Cerebellar nuclear complex (tissue), 1 donor: ENCODE data around the gene PYM1.
"Not testable (repeated sequence)": the region's sequence is repeated elsewhere in the genome, so short reads cannot be mapped to it uniquely, and the experiment has no call there.

ENCODE experiments used
- DNase-seq, 2 experiments: peaks; one replicate each; lab custom pipeline; 2025; lab: John Stamatoyannopoulos, UW

PYM1 gene

DNA sequence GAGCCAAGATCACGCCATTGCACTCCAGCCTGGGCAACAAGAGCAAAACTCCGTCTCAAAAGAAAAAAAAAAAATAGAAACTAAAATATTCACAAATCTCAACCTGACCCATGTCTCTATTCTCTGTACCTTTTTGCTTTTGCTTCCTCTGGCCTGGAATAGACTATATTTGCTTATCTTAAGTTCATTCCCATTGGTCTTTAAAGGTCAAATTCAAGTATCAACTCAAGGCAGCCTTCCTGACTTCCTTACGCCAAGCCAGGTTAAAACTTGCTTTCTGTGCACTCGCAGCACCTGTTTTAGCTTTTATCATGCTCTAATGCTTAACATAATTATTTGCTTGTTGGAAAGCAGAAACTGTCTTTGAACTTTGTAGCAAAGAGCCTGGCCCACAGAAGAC, 14.8 kb downstream of the PYM1 start:
- DNase-seq, result no peak

DNA sequence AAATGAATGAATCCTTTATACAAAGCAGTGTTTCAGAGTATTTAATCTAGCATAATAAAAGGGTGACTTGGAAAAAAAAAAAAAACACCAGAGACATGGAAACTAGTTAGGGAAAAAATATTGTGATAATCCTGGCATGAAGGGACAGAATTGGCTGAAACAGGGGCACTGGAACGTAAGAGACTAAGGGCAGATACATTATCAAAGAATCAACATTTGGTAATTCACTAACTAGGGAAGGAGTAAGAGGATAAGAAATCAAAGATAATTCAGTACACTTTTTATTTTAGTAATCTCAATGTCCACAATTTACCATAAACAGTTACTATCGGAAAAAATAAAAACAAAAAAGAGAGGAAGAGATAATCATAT, 18.2 kb downstream of the PYM1 start:
- no peak for DNase-seq

DNA sequence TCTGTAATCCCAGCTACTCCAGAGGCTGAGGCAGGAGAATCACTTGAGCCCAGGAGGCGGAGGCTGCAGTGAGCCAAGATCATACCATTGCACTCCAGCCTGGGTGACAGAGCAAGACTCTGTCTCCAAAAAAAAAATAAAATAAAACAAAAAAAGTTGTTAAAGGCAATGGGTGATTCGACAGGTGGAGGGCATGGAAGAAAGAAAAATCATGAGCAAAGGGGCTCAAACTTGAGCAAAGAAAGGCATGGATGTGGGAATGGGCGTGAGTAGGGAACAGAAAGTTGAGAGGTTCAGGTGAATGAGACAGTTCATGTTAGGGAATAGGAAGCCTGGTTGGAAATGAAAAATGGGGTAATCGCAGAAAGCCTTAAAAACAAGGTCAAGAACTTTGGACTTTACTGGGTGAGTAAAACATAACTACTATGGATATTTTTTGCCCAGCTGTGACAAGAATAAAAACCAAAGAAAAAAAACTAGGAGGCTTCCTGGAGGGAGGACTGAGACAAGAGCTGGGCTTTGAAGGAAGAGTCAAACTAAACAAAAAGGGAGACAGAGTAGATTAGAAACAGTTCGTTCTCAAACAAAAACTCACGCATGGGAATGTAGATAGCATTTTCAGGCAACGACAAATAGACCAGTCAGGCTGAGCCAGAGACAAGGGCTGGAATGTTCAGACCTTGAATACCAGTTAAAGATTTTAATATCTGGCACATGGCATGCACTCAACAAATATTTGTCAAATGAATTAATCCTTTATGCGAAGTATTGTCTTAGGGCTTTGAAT, 18.8 kb downstream of the PYM1 start:
- no peak for DNase-seq

DNA sequence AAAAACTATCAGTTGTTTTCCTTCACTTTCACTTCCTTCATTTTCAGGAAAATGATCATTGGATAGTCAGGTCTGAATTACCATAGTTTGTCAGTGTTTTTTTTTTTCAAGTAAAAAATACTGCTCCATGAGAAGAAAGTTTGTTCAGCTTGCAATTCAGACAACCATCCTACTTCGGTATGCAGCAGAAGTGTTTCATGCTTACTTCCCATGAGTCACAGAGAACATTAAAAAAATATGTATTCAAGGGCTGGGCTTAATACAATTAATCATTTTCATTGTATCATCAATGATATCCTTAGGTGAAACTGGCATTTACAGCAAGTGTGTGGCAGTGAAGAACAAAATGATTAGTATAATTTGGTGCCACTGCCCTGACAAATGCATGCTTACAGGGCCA, 21.6 kb downstream of the PYM1 start:
- no peak for DNase-seq

DNA sequence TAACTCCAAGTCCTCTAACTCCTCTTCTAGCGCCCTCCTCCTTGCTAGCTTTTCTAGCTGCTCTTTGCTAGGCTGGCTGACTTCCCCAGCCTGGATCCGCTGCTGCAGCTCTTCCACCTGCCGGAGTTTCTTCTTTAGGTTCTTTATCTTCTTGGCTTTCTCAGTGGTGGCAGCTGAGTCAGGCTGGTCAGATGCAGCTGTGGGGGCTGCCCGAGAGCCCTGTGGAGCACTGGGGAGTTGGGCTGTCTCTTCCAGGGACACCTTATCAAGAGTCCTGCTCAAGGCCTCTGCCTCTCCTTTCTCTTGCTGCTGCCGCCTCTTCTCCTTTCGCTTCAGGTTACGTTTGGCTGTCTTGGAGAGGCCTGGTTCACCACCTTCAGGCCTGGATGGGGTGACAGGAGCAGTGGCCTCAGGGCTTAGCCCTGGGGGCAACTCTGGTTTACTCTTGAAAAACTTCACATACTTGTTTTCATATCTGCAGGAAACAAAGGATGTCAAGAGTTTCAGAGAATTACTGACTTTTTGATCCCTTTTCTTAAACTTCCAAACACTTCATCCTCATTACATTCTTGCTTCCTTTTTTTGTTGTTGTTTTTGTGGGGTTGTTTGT, 25.7 kb downstream of the PYM1 start:
- no peak for DNase-seq

DNA sequence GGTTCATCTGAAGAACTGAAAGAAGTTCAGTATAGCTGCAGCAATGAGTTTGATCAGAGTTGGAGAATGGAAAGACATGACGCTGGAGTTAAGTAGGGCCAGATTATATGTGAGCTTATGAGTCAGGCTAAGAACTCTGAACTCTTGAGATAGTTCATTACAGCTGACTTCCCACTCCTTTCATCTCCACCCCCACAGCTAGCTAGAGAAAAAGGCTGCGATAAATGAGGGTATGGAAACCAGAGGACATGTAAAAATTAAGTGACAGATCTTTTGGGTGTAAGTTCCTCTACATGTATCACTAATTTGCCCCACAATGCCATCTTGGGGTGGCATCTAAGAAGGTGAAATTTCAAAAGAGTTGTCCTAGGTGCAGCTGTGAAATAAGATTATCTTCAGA, 28.6 kb downstream of the PYM1 start:
- DNase-seq, result no peak

DNA sequence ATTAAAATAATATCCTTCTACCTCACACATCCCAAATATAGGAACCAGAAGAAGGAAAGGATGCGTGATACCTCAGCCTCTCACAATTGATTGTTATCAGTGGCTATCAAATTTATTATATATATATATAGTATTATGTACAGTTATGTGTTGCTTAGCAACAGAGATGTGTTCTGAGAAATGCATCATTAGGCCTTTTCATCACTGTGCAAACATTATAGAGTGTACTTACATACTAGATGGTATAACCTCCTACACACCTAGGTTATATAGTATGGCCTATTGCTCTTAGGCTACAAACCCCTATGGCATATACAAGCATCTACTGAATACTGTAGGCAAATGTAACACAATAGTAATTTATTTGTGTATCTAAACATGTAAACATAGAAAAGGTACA, 34.0 kb downstream of the PYM1 start:
- DNase-seq, result no peak

DNA sequence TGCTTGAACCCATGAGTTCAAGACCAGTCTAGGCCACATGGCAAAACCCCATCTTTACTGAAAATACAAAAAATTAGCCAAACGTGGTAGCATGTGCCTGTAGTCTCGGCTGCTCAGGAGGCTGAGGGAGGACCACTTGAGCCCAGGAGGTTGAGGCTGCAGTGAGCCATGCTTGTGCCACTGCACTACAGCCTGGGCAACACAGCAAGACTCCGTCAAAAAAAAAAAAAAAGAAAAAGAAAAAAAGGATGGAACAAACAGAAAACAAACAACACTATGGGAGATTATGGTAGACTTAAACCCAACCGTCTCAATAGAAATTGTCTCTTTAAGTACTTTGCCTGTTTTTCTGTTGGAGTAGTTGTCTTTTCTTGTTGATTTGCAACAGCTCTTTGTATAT, 36.4 kb downstream of the PYM1 start:
- no peak for DNase-seq

DNA sequence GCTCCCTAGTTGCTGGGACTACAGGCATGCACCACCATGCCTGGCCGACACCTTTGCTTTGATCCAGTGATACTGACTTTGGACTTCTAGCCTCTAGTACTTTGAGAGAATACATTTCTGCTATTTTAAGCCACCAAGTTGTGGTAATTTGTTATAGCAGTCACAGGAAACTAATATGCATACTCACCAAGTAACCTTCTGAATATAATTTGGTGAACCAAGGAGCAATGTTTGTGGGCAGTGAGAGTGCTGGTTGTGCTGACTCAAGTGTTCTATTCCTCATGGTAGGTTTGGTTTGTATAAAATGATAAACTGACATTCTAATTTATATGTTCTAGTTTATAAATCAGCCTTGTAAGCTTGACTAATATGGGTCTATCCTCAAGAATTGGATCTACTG, 42.6 kb downstream of the PYM1 start:
- no peak for DNase-seq

DNA sequence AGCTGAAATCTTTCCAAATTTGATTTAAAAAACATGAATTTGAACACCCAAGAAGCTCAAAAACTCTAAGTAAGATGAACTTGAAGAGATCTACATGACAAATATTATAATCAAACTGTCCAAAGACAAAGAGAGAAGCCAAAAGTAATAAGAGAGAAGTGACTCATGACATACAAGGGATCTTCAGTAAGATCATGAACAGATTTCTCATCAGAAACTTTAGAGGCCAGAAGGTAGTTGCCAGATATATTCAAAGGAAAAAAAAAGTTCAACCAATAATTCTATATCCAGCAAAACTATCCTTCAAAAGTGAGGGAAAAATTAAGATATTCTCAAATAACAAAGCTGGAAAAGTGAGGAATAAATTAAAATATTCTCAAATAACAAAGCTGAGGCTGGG, 49.9 kb downstream of the PYM1 start:
- no peak for DNase-seq

DNA sequence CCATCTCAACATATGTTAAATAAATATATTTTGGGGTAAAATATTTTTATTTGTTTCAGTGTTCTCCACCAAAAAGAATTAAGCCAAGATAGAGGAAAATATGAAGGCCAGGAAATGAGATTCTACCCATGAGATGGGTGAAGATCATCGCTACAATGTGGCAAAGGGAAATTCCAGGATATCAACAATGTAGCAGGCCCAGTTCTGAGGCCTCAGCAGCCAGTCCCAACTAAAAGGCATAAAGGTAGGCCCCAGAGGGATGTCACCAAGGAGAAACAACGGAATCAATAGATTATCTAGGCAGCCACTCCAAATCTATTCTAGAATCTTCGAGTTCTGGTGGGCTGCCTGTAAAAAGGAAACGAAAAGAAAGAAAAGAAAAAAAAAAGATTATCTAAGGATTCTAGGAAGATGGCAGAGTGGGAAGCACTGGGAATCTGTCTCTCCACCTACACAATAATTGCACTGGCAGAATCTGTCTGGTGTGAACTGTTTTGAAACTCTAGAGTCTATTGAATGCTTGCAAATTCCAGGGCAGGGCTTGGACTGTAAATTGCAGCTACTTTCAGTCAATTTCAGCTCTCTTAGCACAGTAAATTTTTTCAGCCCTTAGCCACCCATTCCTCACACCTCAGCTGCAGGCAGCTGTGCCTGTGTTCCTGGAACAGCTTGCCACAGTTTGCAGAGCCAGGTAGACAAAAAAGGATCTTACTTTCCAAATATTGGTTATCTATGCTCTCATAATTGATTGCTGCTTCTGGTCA, 51.8 kb downstream of the PYM1 start:
- no peak for DNase-seq

DNA sequence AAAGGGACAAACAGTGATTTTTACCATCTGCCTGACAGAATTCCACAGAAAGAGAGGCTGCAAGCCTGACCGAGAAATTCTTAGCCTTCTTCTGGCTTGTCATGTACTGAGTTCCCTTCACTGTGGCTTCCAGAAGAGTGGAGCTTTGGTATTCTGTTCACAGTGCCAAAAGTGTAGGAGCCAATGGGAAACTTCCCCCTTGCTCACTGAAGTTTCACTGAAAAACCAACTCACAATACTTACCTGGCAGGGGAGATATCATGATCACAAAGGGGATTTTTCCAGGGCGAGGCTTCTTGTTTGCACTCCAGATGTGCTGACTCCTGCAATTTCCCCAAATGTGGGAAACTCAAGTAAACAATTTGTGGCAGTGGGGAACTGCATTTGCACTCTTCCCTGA, 53.3 kb downstream of the PYM1 start:
- DNase-seq, result no peak

DNA sequence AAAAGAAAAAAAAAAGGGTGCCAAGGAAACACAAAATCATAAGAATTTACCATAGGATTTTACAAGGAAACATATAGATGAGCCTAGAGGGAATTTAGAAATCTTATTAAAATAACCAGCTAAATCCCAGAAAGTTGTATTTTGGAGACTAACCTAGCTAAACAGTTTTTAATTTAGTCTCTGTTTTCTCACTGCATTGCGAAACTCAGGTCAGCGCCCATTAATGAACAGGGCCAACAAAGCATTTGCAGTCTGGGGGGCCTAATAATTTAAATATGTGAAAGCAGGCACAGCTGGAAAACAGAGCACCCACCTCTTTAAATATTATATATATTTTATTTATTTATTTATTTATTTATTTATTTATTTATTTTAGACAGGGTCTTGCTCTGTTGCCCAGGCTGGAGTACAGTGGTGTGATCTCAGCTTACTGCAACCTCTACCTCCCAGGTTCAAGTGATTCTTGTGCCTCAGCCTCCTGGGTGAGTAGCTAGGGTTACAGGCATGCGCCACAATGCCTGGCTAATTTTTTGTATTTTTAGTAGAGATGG, 61.2 kb downstream of the PYM1 start:
- DNase-seq, result not testable (repeated sequence)

DNA sequence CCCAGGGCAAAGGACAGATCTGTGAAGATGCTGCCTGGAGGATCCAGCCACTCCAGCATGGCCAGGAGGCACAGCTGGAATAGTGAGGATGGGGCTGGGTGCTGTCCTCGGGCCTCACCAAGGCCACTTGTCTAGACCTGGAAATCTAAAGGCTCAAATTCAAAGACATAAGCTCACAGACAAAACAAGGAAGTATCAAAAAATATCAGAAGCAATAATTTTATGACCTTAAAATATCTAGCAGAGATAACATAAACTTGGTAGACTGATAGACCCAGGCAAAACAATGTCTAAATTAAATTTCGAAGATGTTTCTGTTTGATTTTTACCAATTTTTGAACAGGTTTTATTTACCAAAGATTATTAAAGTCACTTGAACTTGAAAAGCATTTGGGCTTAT, 62.4 kb downstream of the PYM1 start:
- DNase-seq, result no peak

DNA sequence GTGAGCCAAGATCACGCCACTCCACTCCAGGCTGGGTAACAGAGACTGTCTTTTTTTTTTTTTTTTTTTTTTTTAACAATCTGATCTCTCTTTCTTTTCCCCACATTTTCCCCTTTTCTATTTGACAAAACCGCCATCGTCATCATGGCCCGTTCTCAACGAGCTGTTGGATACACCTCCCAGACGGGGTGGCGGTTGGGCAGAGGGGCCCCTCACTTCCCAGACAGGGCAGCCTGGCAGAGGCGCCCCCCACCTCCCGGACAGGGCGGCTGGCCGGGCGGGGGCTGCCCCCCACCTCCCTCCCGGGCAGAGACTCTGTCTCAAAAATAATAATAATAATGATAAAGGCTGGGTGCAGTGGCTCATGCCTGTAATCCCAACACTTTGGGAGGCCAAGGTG, 64.8 kb downstream of the PYM1 start:
- not testable (repeated sequence) for DNase-seq

DNA sequence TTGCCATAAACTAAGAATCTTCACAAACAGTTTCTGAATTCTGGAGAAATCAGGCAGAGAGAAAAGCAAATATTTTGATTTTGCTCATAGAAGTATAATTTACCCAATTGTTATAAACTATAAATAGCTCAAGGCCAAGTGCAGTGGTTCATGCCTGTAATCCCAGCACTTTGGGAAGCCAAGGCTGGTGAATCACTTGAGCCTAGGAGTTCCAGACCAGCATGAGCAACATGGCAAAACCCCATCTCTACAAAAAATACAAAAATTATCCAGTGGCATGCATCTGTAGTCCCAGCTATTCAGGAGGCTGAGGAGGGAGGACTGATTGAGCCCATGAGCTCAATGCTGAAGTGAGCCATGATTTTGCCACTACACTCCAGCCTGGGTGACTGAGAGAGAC, 65.4 kb downstream of the PYM1 start:
- DNase-seq, result no peak

DNA sequence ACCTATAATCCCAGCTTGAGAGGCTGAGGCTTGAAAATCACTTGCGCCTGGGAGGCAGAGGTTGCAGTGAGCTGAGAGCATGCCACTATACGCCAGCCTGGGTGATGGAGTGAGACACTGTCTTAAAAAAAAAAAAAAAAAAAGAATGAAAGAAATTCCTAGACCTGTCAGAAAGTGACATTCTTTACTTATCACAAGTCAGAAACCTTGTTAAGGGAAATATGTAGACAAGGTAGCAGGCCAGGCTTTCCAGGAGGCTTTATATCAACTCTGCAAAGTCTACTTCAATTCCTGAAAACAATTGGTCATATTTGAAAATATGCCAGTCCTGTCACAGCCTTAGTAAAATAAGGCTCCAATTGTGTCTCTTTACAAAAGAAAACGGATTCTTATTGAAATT, 65.8 kb downstream of the PYM1 start:
- no peak for DNase-seq

DNA sequence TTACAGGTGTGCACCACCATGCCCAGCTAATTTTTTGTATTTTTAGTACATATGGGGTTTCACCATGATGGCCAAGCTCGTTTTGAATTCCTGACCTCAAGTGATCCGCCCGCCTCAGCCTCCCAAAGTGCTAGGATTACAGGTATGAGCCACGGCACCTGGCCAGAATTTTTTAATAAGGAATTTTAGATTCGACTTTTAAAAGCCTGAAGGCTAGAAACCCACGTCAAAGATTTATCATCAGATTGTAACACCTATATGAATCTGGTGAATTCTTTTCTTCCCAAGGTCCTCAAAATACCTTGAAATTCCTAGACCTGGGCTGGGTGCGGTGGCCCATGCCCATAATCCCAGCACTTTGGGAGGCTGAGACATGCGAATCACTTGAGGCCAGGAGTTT, 66.3 kb downstream of the PYM1 start:
- DNase-seq, result no peak

DNA sequence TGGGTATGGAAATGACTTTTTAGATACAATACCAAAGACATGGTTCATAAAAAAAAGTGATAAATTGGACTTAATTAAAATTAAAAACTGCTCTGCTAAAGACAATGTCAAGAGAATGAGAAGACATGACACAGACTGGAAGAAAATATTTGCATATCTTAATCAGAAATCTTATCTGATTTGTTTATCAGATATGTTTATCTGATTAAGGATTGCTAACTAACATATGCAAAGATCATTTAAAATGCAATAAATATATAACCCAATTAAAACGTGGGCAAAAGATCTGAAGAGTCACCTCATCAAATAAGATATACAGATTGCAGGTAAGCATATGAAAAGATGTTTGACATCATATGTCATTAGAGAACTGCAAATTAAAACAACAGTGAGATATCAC, 75.0 kb downstream of the PYM1 start:
- no peak for DNase-seq
